GM19438 (cell line): ENCODE measurements around the gene SLC22A5.
"Not testable (repeated sequence)": the region's sequence is repeated elsewhere in the genome, so short reads cannot be mapped to it uniquely, and the experiment has no call there.

Experiments used
- ATAC-seq: cut with Tn5 transposase; IDR thresholded peaks from one replicate; pipeline ENCODE4 v1.9.1; 2021; ENCODE audit warnings: low read depth; ENCODE audit not compliant: unreplicated experiment

SLC22A5 gene

GRCh38 chr5:132410451-132411303 is 41.2 kb downstream of the SLC22A5 start:
- ATAC-seq, result peak; percentile 71

- no peak for ATAC-seq
These were observed 41.9 kb downstream of the SLC22A5 start for GRCh38 chr5:132411304-132412013.

GRCh38 chr5:132413567-132413966 is 44.1 kb downstream of the SLC22A5 start:
- ATAC-seq, result no peak

- ATAC-seq, result no peak
These were observed 45.3 kb downstream of the SLC22A5 start for GRCh38 chr5:132414634-132415378.

GRCh38 chr5:132415516-132415915 is 46.0 kb downstream of the SLC22A5 start:
- ATAC-seq, result not testable (repeated sequence)

GRCh38 chr5:132416306-132417009 is 46.9 kb downstream of the SLC22A5 start:
- no peak for ATAC-seq

- no peak for ATAC-seq
These were observed 47.5 kb downstream of the SLC22A5 start for GRCh38 chr5:132417010-132417439.

GRCh38 chr5:132417461-132417860 is 48.0 kb downstream of the SLC22A5 start:
- ATAC-seq, result no peak

GRCh38 chr5:132417889-132418485 is 48.5 kb downstream of the SLC22A5 start:
- no peak for ATAC-seq

GRCh38 chr5:132418881-132419280 is 49.4 kb downstream of the SLC22A5 start:
- no peak for ATAC-seq

GRCh38 chr5:132419502-132420468 is 50.3 kb downstream of the SLC22A5 start:
- ATAC-seq, result no peak

- peak; percentile 46 for ATAC-seq
These were observed 51.3 kb downstream of the SLC22A5 start for GRCh38 chr5:132420706-132421272.

GRCh38 chr5:132421462-132421861 is 52.0 kb downstream of the SLC22A5 start:
- no peak for ATAC-seq

- no peak for ATAC-seq
These were observed 53.4 kb downstream of the SLC22A5 start for GRCh38 chr5:132422720-132423437.

- no peak for ATAC-seq
These were observed 54.0 kb downstream of the SLC22A5 start for GRCh38 chr5:132423438-132423898.

- no peak for ATAC-seq
These were observed 54.8 kb downstream of the SLC22A5 start for GRCh38 chr5:132424167-132424880.
